ENCODE measurements around the gene PCSK7.

PCSK7 gene

DNA sequence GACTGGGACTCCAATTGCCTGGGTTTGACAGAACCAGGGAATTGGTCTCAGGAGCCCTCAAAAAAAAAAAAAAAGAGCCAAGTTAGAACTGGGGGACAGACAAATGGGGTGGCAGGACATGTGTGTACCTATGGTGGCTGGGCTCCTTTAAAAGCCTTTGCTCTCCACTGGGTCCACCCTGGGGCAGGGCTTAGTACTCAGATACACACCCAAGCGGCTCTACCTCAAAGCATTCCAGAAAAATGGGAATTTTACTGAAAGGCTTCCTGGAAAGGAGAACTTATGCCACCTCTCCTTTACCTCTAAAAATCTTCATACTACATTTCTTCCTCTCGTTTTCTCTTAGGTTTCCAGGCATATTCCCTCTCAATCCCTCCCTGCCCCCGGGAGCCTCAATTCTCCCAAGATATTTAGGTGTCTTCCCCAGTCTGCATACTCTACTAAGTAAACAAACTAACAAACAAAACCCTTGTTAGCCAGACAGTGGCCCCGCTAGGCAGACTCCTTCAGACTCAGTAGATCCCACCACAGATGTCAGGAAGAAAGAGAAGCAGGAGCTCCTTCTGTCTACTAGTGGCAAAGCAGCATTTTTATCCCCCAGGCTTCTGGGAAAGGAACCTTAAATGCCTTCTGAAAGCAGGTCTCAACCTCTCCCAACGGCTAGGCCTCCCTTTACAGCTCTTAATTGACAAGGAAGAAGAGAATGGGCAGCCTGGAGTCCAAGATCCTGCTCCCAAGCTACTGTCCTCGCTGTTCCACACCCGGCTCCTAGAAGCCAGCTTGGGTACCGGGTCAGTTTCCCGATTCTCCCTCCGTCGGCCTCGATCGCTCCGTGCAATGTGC, 653 bp downstream of the PCSK7 start:
- no peak for DNase-seq (ENCODE audit: low read depth in 2 of 2)

DNA sequence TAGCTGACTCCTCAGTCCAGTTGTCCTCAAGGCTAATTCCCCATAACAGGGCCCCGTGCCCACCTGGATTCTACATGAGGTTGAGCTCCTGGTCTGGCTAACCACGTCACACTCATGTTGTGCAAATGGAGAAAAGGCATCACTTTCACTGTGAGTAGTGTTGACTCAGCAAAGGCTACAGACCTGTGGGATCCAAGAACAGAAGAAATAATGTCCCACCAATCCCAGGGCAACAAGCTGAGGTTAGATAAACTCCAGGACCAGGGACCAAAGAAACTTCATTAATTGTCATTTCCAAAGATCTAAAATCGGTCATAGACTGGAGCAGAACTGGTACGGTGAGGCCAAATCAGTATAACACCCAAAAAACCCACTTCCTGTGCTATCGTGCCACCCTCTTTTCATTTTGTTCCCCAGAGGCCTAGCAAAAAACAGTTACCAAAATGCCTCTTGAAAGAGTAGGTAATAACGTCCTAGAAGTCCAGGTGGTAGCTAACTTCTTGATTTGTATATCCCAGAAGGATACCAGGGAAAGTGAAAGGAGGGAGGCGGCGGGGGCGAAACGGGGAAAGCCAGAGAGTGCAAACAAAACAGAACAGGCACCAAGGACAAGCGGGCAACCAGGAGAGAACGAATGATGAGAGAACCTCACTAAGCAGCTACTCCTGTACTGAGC, 1.4 kb downstream of the PCSK7 start:
- DNase-seq (ENCODE audit: low read depth in 2 of 2): peak in 1 of 2 donors; percentile 41

DNA sequence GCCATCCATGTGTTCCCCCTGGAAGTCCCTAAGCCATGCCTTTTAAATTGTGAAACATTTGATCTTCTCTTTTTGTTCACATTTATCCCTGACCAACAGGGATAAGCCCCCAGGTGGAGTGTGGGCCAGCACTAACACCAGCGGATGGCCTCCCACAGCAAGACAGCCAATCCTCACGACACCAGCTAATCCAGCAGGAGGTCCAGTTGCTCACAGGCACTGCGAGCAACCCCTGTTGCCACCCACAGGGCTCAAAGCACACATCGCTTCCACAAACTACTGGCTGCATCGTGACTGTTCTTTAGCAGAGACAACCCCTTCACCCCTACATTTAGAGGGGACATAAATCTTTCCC, 2.0 kb downstream of the PCSK7 start:
- DNase-seq (ENCODE audit: low read depth in 2 of 2): no peak

DNA sequence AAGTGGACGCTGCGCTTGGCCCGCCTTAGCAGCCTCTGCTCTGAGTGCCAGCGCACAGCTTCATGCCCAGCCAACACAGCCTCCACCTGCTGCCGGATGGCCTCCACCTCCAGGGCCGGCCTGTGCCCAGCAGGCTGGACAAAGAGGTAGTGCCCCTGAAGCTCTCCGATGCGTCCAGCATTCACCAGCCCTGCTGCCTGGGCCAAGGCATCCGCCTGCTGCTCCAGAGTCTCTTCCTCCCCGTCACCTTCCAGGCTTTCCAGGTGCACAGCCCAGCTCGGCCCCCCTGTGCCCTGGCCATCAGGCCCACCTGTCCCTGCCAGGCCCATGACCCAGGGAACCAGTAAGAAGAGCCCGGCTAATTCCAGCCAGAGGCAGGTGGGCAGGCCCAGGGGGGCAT, 2.5 kb downstream of the PCSK7 start:
- DNase-seq (ENCODE audit: low read depth in 2 of 2): no peak

DNA sequence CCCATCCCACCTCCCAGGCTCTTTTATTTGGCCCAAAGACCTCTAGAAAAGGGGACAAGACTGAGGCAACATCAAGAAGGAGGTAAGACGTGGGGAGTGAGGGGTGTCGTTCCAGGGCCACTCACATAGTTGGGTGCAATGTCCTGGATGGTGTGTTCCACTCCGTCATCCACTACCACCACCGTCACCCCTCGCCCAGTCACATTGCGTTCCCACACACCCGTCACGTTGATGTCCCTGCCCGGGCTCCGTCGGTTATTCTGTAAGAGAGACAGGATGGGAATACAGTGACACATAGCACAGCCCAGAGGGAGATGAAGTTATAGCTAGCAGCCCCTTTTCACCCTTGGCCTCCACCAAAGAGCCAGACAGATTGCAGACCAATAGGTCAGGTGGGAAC, 3.8 kb downstream of the PCSK7 start:
- DNase-seq (ENCODE audit: low read depth in 2 of 2): no peak

DNA sequence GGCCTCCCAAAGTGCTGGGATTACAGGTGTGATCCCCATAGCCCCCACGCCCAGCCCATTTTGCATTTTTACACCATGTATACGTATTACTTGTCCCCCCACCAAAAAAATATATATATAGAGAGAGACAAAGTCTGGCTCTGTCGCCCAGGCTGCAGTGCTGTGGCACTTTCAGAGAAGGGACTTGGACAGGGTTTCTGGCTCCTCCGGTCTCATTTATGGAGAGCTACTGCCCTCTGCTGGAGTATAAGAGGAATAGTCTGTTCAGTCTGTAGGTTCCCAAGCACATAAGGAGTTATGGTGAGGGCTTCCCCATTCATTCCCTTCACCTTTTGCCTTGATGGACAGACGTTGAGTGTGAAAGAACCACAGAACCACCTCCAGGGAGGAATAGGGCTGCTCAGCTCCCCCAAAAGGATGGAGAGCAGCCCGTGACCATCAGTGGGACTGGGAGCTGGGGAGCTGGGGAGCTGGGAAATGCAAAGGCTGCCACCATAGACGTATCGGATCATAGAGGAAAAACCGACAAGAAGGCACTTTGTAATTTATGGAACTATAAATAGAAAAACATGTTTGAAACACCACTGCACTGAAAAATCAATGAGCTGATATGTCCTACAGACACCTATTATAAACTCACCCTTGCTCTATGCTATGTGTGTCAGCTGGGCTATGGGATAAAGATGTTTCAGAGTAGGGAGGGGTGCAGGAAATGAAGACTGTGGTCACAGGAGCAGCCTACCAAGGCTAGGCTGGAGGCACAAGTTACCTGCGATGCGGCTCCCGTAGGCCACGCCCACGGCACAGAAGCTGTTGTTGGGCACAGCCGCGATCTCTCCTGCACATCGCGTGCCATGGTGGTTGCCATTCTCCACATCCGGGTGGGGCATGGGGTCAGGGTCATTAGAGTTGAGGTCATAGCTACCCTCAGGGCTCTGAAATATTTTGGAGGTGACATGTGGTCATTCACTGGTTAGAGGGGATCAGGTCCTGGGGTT, 5.2 kb downstream of the PCSK7 start:
- DNase-seq (ENCODE audit: low read depth in 2 of 2): no peak

DNA sequence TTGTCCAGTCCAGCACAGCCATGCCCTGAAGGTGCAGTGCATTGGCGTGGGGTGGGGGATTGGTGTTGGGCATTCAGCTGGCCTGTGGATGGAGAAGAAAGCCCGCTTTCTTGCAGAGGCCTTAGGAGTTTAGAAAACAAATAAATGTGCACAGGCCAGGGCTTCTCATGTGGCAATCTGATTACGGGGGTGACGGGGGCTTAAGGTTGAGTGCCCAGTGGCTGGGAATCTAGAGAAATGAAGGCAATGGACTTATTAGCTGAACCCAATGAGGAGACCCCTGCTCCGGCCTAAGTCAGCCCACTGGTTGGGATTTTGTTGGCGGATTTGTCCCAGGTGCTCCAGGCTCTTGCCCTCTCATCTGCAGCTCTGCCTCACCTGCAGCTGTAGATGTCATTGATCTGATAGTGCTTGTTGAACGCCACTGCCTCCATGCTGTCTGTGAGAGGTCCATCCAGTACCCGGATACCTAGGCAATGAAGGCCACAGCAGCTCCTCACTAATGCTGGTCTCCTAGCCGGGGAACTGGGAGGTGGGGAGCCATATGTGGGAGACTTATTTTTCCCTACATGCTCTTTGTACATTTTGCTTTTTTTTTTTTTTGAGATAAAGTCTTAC, 6.2 kb downstream of the PCSK7 start:
- DNase-seq (ENCODE audit: low read depth in 2 of 2): no peak

DNA sequence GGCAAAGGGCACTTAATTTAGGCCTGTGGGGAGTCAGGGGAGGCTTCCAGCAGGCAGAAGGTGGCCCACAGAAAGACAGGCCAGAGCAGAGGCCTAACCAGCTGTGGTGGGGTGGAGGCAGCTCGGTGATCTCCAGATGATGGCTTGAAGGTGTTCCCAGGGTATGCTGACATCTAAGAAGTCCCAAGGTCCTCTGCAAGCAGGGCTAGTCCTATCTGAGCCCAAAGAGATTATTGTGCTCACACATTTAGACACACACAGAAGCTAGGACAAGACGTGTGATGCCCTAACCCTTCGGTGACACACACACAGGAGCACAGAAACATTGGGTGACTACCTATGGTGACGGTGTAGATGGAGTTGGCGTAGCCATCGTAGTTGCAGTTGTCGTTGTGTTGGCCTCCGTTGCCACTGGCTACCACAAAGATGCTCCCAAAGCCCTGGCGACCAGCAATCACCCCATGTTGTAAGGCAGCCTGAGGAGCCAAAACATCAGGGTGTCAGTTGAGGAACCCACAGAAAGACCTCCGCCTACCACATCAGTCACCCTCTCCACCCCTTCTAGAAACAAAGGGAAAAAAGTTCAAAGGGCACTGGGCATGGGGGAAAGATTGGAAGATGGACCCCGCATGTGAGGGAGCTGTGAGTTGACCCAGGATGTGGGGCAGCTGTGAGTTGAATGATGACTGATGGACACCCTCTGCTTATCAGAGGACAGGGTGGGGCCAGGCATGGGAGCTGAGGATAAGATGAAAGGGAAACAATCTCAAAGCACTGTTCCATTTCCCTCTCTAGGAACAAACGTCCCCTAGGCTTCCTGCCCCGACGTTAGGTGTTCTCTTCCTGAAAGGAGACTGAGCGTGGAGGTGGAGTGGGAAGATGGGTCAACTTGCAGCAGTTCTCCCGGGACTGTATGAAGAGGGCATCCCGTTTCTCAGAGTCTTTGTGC, 7.9 kb downstream of the PCSK7 start:
- no peak for DNase-seq (ENCODE audit: low read depth in 2 of 2)

DNA sequence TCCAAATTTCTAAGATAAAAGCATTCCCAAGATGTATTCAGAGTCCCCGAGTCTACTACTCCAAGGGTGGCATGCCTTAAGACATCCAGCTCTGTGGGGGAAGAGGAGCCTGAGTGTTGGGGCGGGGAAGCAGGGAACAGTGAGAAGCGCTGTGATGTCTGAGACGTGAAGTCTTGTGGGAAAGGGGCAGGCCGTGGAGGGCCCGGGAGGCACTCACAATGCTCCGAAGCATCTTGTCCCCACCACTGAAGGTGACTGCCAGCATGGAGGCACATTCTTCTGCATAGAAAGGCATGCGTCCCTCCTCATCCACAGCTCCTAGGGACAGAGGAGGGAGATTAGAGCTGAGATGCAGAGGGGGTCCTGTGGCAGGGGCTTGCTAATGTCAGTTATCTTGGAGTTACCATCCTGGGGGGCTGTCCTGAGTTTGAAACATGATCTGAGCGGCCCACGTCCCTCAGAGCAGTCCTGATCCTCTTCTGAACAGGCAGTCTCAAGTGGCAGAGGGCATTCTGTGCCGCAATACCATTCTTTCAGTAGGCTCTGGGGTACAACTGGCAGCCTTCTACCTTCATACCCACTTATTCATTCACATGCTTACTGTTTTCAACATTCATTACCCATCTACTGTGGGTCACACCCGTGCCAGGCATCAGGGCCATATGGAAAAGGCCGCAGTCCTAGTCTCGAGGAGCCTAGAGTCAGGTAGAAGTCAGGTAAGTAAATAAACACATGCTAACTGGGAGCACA, 8.7 kb downstream of the PCSK7 start:
- no peak for DNase-seq (ENCODE audit: low read depth in 2 of 2)

DNA sequence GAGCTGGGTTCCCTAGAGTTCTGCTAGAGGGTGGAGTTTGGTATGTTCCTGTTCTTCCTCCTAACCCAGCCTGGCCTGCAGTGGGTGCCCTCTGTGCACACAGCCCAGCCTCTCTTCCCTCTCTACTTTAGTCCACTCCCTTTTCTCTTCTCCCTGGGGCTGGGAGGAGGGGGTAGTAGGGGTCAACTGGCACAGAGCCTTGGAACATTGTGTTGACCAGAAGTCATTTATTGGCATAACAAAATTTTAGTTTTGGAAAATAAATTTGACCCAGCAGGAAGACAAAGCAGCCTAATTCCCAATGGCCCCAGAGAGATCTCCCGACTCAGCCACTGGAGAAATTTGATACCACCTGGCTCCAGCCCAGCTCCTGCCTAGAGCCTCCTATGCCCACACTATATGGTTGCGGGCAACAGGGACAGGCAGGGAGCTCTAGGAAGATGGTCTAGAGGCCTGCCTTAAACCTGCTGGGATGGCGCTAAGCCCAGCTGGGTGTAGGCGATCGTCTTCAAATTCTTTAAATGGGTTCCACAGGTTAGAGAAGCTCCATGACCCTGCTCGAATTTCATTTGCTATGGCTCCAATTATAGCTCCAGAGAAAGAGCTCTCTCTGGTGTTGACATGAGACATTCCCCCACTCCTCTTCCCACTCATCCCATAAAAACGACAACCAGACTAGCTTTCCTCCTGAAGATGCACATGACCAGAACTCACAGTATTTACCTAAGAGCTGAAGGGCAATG, 9.9 kb downstream of the PCSK7 start:
- DNase-seq (ENCODE audit: low read depth in 2 of 2): no peak

DNA sequence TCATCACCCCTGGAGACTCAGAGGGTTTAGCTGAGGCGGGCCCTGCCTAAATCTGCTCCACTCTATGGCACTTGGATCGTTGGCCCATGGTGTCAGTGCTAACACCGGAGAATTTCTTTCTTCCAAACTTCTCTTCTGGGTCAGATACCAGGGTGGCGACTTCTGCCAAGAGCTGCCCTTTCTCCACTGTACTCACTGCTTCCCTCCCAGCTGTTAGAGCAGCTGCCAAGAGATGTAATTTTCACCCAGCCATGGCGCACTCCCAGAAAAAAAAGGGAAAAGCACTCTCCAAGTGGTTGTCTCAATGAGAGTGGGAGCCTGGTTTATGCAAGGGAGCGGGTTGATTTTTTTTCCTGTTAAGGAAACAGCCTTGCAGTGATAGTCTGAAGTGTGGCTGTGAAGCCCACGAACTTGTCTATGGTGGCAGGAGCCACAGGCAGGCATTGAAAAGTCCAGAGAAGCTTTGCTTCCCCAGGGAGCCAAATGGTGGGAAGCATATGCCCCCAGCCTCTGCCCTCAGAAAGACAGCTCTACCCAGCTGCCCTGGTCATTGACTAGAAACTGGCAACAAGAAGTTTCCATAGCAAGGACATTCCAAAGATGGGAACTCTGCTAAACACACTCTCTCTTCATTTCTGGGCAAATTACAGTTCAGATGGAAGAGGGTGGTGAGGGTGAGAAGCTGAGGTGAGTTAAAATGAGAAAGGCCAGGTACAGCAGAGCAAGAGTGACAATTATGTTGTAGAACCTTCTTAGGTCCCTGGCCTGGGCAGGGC, 10.7 kb downstream of the PCSK7 start:
- DNase-seq (ENCODE audit: low read depth in 2 of 2): no peak

DNA sequence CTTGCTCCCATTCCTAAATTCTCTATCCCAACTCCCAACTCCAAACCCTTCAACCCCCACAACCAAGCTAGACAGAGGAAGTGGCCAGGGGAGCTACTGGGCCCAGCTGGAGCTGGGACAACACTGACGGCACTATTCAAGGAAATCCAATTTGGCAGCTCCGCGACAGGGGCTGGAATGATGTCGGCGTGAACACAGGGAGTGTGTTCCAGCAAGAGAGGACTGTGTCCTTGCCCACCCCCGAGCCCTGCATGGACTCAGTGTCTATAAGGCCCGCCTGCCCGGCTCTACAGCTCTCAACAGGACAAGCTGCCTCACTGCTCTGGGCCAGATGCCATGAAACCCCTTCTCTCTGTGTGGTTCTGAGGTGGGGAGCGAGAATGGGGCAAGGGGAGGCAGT, 11.3 kb downstream of the PCSK7 start:
- DNase-seq (ENCODE audit: low read depth in 2 of 2): no peak

DNA sequence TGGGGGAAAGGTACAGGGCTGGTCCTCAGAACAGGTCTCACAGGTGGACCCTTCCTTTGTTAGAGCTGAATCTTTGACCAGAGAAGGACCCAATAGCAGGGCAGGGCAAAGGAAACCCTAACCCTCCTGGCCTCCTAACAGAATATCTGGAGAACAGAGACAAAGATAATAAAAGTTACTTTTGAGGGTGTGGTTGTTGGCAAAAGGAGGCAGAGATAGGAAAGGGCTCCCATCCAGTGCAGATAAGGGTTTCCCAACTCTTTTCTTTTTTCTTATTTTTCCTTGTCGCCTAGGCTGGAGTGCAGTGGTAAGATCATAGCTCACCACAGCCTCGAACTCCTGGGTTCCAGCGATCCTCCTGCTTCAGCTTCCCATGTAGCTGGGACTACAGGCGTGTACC, 11.9 kb downstream of the PCSK7 start:
- DNase-seq (ENCODE audit: low read depth in 2 of 2): no peak

DNA sequence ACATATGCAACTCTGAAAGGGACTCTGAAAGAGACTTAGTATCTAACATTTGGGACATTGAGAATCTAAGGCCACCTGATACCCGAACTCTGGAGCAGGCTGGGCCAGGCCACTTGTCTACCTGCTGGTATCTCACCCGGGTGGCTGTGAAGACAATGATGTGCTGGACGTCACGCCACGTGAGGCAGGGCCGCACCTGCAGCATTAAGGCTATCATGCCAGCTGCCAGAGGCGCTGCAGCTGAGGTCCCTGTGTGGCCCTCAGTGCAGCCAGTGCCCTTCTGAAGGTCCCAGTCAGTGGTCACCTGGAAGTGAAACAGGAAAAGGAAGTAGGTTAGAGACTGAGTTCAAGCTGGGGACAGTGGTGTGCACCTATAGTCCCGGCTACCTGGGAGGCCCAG, 12.4 kb downstream of the PCSK7 start:
- no peak for DNase-seq (ENCODE audit: low read depth in 2 of 2)

DNA sequence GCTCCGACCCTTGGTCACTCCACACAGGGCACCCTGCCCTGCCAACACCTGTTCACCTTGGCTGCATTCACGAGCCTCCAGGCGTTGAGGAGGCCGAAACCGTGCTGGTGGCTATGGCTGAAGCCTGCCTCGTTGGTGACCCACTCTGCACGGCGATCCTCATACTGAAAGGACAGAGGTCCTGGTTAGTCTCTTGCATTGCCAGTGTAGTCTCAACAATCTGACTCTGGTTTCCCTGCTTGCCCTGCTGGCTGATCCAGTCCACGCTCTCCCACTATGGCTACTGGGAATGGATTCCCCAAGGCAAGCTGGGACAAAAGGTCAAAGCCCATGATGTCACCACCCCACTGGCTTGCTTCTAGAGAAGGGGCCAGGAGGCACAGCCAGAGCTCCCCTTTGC, 12.9 kb downstream of the PCSK7 start:
- DNase-seq (ENCODE audit: low read depth in 2 of 2): no peak

DNA sequence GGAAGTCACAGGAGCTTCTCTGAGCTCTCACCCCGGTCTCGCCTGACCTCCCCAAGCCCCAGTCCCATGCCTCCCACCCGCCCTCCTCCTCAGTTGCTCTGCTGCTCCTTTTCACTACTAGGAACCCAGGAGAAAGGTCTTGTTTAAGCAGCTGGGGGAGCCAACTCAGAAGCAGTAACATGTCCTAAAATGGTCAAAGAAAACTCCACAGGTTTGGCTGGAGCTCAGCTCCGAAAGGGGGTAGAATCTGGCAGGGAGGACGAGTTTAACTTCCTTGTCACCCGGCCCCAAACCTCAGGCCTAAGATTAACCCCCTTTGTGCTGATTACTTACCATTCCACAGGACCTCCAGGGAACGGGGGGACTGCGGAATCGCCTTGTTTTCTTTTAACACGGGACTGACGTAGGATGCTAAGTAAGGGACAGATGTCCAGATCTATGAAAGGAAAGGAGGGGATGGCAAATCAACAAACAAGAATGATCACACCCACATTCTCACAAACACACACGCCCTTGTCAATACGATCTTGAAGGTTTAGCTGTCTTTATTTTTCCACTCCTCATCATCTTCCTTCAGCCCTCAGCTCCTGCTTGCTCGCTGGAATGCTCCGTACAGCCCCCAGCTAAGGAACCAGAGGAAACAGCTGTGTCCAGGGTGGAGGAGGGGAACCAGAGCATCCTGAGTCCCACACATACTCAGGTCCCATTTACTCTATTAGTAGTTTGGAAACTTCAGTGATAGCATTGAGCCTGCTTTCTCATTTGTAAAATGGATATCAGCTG, 13.5 kb downstream of the PCSK7 start:
- no peak for DNase-seq (ENCODE audit: low read depth in 2 of 2)

All from stimulated activated CD8-positive, alpha-beta memory T cell treated with anti-CD3 and anti-CD28 coated beads, Interleukin-15, amount 100 ng/mL, for 4 hours (primary cell).